Activated CD4-positive, alpha-beta T cell treated with anti-CD3 and anti-CD28 coated beads, Interleukin-10, Interleukin-2, amounts not matched to agents 100 ng/mL and 50 ng/mL, durations not matched to agents 16 hours and 8 hours (primary cell): ENCODE data around the gene C1QTNF2.

Experiments
- DNase-seq: peaks from one replicate; pipeline ENCODE4 v3.0.0-alpha.2; 2020

Gene C1QTNF2, protein sequence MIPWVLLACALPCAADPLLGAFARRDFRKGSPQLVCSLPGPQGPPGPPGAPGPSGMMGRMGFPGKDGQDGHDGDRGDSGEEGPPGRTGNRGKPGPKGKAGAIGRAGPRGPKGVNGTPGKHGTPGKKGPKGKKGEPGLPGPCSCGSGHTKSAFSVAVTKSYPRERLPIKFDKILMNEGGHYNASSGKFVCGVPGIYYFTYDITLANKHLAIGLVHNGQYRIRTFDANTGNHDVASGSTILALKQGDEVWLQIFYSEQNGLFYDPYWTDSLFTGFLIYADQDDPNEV

GRCh38 chr5:160369990-160370712 lies at the start of gene C1QTNF2:
Gene C1QTNF2, minus strand, starts transcription at chr5:160370626. Its CDS starts 15,615 bp downstream, at chr5:160355011.
- peak; percentile 9 for DNase-seq

DNA sequence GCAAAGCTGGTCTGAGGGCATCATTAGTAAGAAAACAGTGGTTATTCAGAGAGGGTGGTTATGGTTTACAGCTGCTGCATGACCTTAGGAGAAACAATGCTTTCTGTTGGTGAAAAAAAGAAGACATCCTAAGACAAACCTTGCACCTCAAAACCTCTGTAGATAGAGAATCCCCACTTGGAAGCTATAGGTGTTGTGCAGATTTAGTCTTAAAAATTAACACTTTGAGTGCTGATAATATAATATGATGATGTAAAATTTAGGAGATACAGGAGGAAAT lies 49.8 kb upstream of the C1QTNF2 start:
- no peak for DNase-seq

GRCh38 chr5:160419458-160420330 lies 49.3 kb upstream of the C1QTNF2 start:
- no peak for DNase-seq

DNA sequence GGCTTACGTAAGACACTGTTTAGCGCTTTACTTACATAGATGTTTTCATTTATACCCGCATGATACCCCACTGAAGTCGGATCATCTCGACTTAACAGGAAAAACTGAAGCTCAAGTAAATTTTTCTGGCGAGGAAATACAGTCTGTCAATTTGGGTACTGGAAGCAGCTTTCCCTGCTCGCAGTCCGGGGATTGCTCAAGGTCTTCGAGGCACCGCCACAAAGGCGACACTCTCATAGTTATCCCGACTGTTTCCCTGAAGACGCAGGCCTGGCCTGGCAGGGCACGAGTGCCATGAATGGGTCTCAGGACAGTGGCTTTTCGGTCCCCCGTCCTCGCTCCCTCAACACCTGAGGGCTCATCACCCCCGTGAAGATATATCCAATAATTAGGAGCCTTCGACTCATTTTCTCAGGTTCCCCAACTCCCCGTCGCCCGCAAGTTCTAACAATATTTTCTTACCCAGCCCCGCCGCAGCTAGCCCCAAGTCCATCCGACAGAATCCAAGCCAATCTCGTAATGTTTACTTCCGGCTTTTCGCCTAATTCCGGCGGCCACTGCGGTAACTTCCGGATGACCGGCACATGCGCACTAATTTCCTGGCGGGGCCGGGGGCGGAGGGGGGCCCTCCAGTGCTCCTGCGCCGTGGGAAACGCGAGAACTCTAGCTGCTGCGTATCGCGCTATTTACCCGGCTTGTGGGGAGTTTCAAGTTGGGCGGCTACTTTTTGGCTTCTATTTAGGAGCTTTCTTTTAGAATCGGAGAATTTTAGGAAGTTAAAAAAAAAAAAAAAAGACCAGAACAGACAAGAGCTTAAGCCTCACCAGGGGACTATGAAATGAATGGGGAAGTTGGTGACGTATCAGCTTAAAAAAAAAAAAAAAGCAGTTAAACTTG lies 48.4 kb upstream of the C1QTNF2 start, which contains the start of gene SLU7:
TSS of gene SLU7 (minus strand) at position 521 of the 897 bp plus-strand sequence. CDS start 3,787 bp downstream, outside the sequence.
- peak; percentile 96 for DNase-seq

DNA sequence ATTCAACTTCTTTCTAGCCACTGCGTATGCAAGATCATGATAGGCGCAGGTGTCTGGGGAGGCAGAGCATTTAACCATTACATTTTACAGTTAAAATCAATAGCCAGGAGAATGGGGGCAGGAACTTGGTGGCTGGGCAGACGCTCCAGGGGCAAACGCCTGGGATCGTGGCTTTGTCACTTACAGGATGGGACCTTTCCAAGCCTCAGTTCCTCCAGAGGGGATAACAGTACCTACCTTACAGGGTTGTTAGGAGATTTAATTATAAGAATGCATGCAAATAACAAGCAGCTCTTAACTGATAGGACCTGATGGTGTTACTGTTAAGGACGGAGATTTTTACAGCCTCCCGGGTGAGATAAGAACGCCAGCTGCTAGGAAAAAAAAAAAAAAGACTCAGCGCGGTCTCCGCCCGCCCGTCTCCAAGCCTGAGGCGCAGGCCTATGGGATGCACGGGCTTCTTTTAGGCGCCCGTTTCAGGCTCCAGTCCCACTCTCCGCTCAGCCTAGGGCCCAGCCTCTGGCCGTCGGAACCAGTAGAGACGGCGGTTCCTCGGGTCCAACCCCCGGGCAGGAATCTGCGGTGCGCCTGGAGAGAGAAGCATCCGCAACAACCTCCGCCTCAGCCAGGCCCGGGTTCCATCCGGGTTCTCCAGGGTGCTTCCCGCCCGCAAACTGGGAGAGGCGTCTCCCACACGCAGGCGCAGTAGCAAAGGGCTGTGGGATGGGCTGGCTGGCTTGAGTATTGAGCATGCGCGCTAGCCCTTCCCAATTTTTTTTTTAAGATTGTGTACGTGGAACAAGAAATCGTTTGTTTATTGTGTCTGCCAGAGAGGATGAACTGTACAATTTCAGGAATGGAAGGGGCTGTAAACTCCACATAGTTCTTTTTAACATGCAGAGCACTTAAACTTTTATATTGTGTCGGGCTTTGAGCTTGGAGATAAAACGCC lies 29.3 kb upstream of the C1QTNF2 start, which contains the start of gene FAM200C:
TSS of gene FAM200C (minus strand) at position 653 of the 952 bp plus-strand sequence. CDS start 4,564 bp downstream, outside the sequence.
- peak; percentile 90 for DNase-seq

GRCh38 chr5:160398806-160399205 lies 28.4 kb upstream of the C1QTNF2 start:
- DNase-seq, result no peak

DNA sequence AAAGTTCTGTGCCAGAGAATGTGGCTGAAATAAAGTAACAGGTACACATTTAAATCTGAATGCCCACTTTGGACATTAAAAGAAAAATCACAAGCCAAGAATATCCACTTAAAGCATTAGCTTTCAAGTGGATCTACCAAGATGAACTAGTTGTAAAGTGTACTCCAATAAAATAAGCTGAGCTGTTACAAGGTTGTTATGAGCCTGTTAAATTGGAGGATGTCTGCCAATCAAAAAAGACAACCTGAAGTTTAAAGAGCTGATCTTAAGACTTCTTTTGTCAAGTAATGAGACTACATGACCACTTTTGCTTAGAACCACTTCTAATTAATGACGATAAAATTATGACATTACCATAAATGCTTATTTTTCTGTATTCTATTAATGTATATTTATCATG lies 27.1 kb upstream of the C1QTNF2 start:
- no peak for DNase-seq

- no peak for DNase-seq
Observed at GRCh38 chr5:160395111-160395510, 24.7 kb upstream of the C1QTNF2 start.

DNA sequence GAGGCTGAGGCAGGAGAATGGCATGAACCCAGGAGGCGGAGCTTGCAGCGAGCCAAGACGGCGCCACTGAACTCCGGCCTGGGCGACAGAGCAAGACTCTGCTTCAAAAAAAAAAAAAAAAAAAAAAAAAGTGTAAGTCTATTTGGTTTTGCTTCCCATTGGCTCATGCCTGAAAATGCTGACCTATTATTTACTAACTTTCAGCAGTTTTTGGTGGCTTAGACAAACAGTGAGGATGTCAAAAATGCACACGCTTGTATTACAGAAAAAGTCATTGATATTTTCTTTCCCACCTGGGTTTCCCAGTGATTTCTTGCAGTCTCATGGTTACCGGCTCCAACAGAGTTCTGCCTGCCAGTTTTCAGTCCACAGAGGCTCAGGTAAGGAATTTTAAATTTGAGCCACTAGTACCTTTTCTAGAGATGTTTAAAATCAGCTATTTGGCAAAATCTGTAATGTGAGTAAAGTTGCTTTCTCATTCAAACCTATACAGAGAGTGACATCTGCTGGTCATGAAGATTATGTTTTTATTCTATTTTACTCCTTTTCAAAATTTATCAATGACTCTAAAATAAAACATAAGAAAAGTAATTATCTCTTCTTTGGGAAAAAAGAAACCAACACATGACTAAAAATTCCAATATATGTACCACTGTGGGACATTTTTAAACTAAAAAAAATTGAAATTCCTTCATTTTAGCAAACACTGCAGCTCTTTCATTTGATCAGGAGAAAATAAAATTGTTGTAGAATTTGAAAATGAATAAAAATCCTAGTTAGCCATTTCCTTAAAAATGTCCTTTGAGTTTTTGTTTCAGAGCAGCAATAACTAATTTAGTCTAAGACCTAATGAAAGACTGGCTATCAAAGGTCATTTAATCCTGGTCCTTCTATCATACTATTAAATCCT lies 20.6 kb upstream of the C1QTNF2 start:
- peak; percentile 13 for DNase-seq

DNA sequence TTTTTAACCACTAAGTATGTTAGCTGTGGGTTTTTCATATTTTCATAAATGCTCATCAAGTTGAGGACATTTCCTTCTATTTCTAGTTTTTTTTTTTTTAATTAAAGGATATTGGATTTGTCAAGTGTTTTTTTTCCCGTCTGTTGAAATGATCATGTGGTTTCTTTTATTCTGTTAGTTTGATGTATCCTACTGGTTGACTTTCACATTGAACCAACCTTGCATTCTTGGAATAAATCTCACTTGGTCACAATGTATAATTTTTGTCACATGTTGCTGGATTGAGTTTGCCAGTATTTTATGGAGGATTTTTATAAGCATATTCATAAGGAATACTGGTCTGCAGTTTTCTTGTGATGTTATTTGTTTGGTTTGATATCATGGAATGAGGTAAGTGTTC lies 17.0 kb upstream of the C1QTNF2 start:
- no peak for DNase-seq

DNA sequence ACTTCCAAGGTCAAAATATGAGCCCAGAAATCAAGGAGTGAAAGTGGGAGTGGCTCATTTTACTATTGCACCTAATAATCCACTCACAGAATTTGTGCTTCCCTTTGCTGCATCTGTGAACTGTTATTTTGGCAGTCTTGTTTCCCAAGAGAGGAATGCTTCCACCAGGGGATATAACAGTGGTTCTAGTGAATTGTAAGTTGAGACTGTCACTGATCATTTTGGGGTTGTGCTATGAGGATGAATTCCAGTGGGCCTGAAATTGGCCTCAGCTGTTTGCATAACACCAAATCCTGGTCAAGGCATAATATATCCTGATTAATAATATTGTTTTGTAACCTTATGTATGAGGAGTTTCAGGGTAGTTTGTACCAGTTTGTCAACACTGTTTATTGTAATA lies 15.1 kb upstream of the C1QTNF2 start:
- DNase-seq, result no peak

GRCh38 chr5:160384681-160385080 lies 14.3 kb upstream of the C1QTNF2 start:
- no peak for DNase-seq

GRCh38 chr5:160382346-160382745 lies 11.9 kb upstream of the C1QTNF2 start:
- no peak for DNase-seq

DNA sequence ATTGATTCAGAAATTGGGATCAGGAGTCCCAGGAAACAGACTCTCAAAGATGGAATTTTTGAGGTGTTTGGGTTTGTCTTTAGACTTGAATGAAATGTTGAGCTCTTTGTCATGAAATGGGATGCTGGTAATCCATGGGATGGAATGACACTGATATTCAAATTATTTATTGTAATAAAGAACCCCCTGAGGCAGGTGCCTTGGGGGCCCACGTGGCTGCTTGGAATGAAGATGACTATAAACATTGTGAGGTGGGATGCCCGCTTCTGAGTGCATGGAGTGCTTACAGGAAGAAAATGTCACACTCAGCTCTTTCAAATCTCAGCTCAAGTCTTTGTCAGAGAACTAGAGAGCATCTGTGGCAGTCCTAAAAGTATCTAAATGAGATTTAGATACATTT lies 9.6 kb upstream of the C1QTNF2 start:
- no peak for DNase-seq

GRCh38 chr5:160379511-160379910 lies 9.1 kb upstream of the C1QTNF2 start:
- no peak for DNase-seq

DNA sequence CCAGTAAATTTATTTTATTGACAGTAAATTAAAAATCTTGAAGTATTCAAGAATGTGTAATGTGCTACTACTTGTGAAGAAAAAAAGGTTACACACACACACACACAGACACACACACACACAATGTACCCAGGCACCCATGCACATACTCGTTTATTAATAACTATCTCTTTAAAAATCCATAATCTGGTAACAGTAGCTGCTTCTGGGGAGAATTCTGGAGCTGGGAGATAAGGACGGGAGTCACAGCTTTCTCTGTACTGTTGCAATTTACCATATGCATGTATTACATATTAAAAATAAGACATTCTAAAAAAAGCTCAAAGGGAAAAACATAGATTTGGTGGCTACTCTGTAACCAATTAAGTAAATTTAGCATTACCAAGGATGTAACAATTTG lies 7.9 kb upstream of the C1QTNF2 start:
- no peak for DNase-seq

GRCh38 chr5:160377651-160378050 lies 7.2 kb upstream of the C1QTNF2 start:
- DNase-seq, result no peak

DNA sequence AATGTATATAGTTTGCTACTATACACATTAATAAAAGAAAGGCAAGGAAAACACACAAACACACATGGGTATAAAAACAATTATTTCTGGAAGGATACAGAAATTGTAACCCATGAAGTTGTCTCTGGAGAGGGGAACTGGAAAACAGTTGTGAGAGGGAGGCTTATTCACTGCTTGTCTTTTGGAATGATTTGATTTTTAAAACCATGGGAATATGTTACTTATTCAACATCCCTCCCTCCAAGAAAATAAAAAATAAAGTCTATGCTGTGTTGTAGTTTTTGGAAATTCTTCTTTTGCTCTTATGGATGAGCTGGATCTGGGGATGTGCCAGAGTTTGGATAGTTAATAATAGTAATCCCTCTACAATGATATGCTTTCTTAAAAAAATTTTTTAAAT lies 6.0 kb upstream of the C1QTNF2 start:
- no peak for DNase-seq

DNA sequence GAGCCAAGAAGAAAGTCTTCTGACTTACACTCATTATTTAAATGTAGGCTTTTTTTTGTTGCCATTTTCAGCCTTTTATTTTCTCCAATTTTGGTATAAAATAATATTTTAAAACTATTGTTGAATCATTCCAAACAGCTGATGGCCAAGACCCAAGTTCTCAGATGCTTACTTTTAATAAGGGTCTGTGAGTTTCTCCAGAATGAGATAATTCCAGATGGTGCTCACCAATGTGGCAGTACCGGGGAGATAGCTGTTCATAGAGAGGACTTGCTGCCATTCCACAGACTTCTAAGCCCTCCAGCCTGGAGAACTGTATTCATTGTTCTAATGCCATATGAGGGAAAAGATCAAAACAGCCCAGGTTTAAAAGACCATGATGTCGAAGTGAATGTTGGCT lies 5.3 kb upstream of the C1QTNF2 start:
- DNase-seq, result no peak

DNA sequence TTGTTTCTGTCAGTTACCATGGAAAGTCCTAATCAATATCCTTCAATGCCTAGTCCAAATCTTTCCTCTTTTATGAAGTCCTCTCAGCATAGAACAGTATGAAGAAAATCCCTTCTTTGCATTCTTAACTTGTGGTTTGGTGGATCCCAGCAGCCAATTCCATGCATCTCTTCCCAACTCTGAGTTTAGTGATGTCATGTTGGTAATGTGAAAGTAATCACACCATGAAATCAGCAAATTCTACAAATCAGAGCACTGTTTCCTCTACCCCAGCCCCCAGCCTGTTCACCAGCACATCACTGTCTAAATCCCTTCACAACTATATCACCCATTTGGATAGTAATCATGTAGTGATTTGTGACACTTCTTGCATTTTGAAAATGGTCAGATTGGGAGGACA lies 4.7 kb upstream of the C1QTNF2 start:
- no peak for DNase-seq
